WTC11 (cell line): ENCODE data around the gene YARS1. TPM values are rescaled to one million over a fixed set of nuclear protein-coding genes. Genes with fewer than 3 reads are reported as not detected.

ENCODE experiments used
- ATAC-seq: fragments of 200-7000 bp; cut with Tn5 transposase; 2 replicates; pipeline ENCODE4 v1.10.0; 2021; ENCODE audit warnings: mild to moderate bottlenecking, moderate library complexity
- CTCF ChIA-PET: fragments of 300-600 bp; sonication (Branson Sonifier 250); formaldehyde crosslinking; loops from one replicate; lab custom pipeline; 2021; ENCODE audit warnings: antibody characterized with exemption; lab: Charles Lee
- POLR2A ChIA-PET: fragments of 350-600 bp; sonication (Branson Sonifier 250); formaldehyde crosslinking; loops from one replicate; lab custom pipeline; 2021; ENCODE audit warnings: antibody characterized with exemption; lab: Charles Lee
- DNase-seq: peaks from one replicate; pipeline ENCODE4 v3.0.0; 2021; ENCODE audit warnings: low spot score
- H3K27ac Mint-ChIP-seq: 2 replicates; pipeline ENCODE4 v1.8.0; 2021; ENCODE audit warnings: mixed read lengths
- H3K27me3 Mint-ChIP-seq: 2 replicates; pipeline ENCODE4 v1.8.0; 2021; ENCODE audit warnings: low read depth, mild to moderate bottlenecking, moderate library complexity, mixed read lengths
- H3K36me3 Mint-ChIP-seq: 2 replicates; pipeline ENCODE4 v1.8.0; 2021; ENCODE audit warnings: mixed read lengths
- H3K4me1 Mint-ChIP-seq: 2 replicates; pipeline ENCODE4 v1.8.0; 2022; ENCODE audit warnings: mixed read lengths
- H3K4me3 Mint-ChIP-seq: 2 replicates; pipeline ENCODE4 v1.8.0; 2021; ENCODE audit warnings: mild to moderate bottlenecking, moderate library complexity, mixed read lengths
- H3K9me3 Mint-ChIP-seq: 2 replicates; pipeline ENCODE4 v1.8.0; 2021; ENCODE audit warnings: mixed read lengths
- AR ChIP-seq: fragments of 250-450 bp; sonication (Bioruptor Pico); IDR thresholded peaks from 2 replicates; pipeline ENCODE4 v1.9.0; 2021; ENCODE audit warnings: mild to moderate bottlenecking
- E2F4 ChIP-seq: sonication (generic); formaldehyde crosslinking; IDR thresholded peaks from 2 replicates; pipeline ENCODE4 v1.8.1; 2022; ENCODE audit warnings: low read depth, mild to moderate bottlenecking, moderate library complexity, missing genetic modification reagents, borderline replicate concordance
- ELF4 ChIP-seq: sonication (generic); formaldehyde crosslinking; IDR thresholded peaks from 2 replicates; pipeline ENCODE4 v1.8.1; 2022; ENCODE audit warnings: low read depth, mild to moderate bottlenecking, moderate library complexity, missing genetic modification reagents
- EMX1 ChIP-seq: fragments of 250-450 bp; sonication (Bioruptor Pico); IDR thresholded peaks from 2 replicates; pipeline ENCODE4 v1.8.0; 2021; ENCODE audit warnings: mild to moderate bottlenecking
- GRHL2 ChIP-seq: fragments of 250-450 bp; sonication (Bioruptor Pico); IDR thresholded peaks from 2 replicates; pipeline ENCODE4 v1.8.0; 2022; ENCODE audit warnings: mild to moderate bottlenecking, moderate library complexity; ENCODE audit not compliant: insufficient replicate concordance, severe bottlenecking
- GTF2I ChIP-seq: fragments of 250-450 bp; sonication (Bioruptor Pico); conservative IDR thresholded peaks from 2 replicates; pipeline ENCODE4 v1.4.0; 2021; ENCODE audit warnings: mild to moderate bottlenecking
- NFATC4 ChIP-seq: fragments of 250-450 bp; sonication (Bioruptor Pico); IDR thresholded peaks from 2 replicates; pipeline ENCODE4 v1.9.0; 2021; ENCODE audit warnings: mild to moderate bottlenecking
- RORB ChIP-seq: fragments of 250-450 bp; sonication (Bioruptor Pico); IDR thresholded peaks from 2 replicates; pipeline ENCODE4 v1.9.0; 2021; ENCODE audit warnings: mild to moderate bottlenecking
- TEAD1 ChIP-seq: sonication (generic); formaldehyde crosslinking; IDR thresholded peaks from 2 replicates; pipeline ENCODE4 v1.8.0; 2022; ENCODE audit warnings: mild to moderate bottlenecking, missing genetic modification reagents
- ZBTB43 ChIP-seq: sonication (generic); formaldehyde crosslinking; IDR thresholded peaks from 2 replicates; pipeline ENCODE4 v1.8.1; 2023; ENCODE audit warnings: mild to moderate bottlenecking, missing genetic modification reagents
- ZNF121 ChIP-seq: sonication (generic); formaldehyde crosslinking; IDR thresholded peaks from 2 replicates; pipeline ENCODE4 v1.8.0; 2023; ENCODE audit warnings: missing genetic modification reagents
- ZNF281 ChIP-seq: sonication (generic); formaldehyde crosslinking; IDR thresholded peaks from 2 replicates; pipeline ENCODE4 v1.8.0; 2023; ENCODE audit warnings: mild to moderate bottlenecking, missing genetic modification reagents
- ZNF416 ChIP-seq: fragments of 250-450 bp; sonication (Bioruptor Pico); IDR thresholded peaks from 2 replicates; pipeline ENCODE4 v1.9.0; 2021; ENCODE audit warnings: mild to moderate bottlenecking, inconsistent platforms
- total RNA-seq: library from RNA; stranded (reverse); gene quantifications from 3 replicates; pipeline ENCODE4 v1.2.3, GENCODE V29; 2021

The YARS1 gene
- total RNA-seq, 1 experiment from 2014 or later: 197 TPM

- TF ChIP-seq ZNF281 (CRISPR knock-in tag) (no peak), ZNF416 (CRISPR knock-in tag) (no peak), EMX1 (CRISPR knock-in tag) (no peak), NFATC4 (CRISPR knock-in tag) (no peak)
Measured at GRCh38 chr1:32736812-32737791, 80.1 kb downstream of the YARS1 start (continued).

- peak; percentile 49 for DNase-seq
- Mint-ChIP-seq H3K27ac (no peak overlapping the region), H3K9me3 (no peaks in the 10 kb centered on the region), H3K27me3 (peaks cover 25% of the 10 kb centered on the region), H3K4me1 (peaks cover 18% of the 10 kb centered on the region), H3K4me3 (no peak overlapping the region), H3K36me3 (no peaks in the 10 kb centered on the region)
- ChIA-PET POLR2A (interaction anchor here (1.0 to 1.2 kb wide), 3 partner anchors 8 to 22 kb away, joined by 3 to 4 read pairs (median 3); no protein-coding TSS in a partner anchor), CTCF (interaction anchor here (0.8 to 7.8 kb wide), 2 partner anchors 9 to 21 kb away, joined by 4 to 72 read pairs; no protein-coding TSS in a partner anchor)
- TF ChIP-seq EMX1 (CRISPR knock-in tag) (no peak), GRHL2 (CRISPR knock-in tag) (no peak), ELF4 (CRISPR knock-in tag) (no peak), TEAD1 (no peak), RORB (no peak), GTF2I (CRISPR knock-in tag) (no peak), ZBTB43 (CRISPR knock-in tag) (no peak), AR (CRISPR knock-in tag) (no peak)
- ATAC-seq: no peak
Measured at GRCh38 chr1:32733582-32734321, 83.4 kb downstream of the YARS1 start.

- Mint-ChIP-seq H3K9me3 (no peaks in the 10 kb centered on the region), H3K36me3 (no peaks in the 10 kb centered on the region), H3K4me1 (peaks cover 19% of the 10 kb centered on the region), H3K27me3 (peaks cover 6% of the 10 kb centered on the region; the same call in 1 of the 2 replicates), H3K4me3 (no peak overlapping the region), H3K27ac (no peak overlapping the region)
- ATAC-seq (peak; percentile 19; the same call in 1 of the 2 replicates), DNase-seq (no peak)
- POLR2A ChIA-PET: interaction anchor here (1.6 kb wide), 1 partner anchor 13 kb away, joined by 4 read pairs; no protein-coding TSS in a partner anchor
- TF ChIP-seq ZNF121 (CRISPR knock-in tag): peak; percentile 92
- no peak for TF ChIP-seq E2F4 (CRISPR knock-in tag)
- CTCF ChIA-PET: interaction anchor here (0.6 to 6.0 kb wide), 10 partner anchors 13 to 147 kb away, joined by 3 to 47 read pairs (median 4); no protein-coding TSS in a partner anchor
Measured at GRCh38 chr1:32729254-32730046, 87.7 kb downstream of the YARS1 start.
